HL-60 (cell line): ENCODE measurements around the gene TMEM134.
"Not testable (repeated sequence)": the region's sequence is repeated elsewhere in the genome, so short reads cannot be mapped to it uniquely, and the experiment has no call there.

ENCODE experiments used
- DNase-seq, 2 experiments: peaks; one replicate each; pipeline ENCODE4 v3.0.0-alpha.2; 2010 to 2020; ENCODE audit warnings: low read depth in 1 of 2, low spot score in 1 of 2
- H3K27ac ChIP-seq: fragments of 250-450 bp; sonication (Bioruptor Pico); replicated peaks from 2 replicates; pipeline ENCODE4 v1.5.1; 2020; ENCODE audit warnings: mild to moderate bottlenecking, moderate library complexity
- H3K27me3 ChIP-seq: fragments of 250-450 bp; sonication (Bioruptor Pico); 2 replicates; pipeline ENCODE4 v1.5.1; 2021; ENCODE audit warnings: mild to moderate bottlenecking, moderate library complexity; ENCODE audit not compliant: insufficient read depth, poor library complexity, severe bottlenecking
- H3K4me3 ChIP-seq: replicated peaks from 2 replicates; pipeline ENCODE4 v1.5.1; 2011; ENCODE audit warnings: mild to moderate bottlenecking, control low read depth, low read length; ENCODE audit not compliant: insufficient read depth
- GABPA ChIP-seq: IDR thresholded peaks from 2 replicates; pipeline ENCODE4 v1.6.1; 2012; ENCODE audit warnings: low read depth
- POLR2AphosphoS5 ChIP-seq: IDR thresholded peaks from 2 replicates; pipeline ENCODE4 v1.6.1; 2012; ENCODE audit warnings: low read depth
- SPI1 ChIP-seq: IDR thresholded peaks from 2 replicates; pipeline ENCODE4 v1.6.1; 2012; ENCODE audit warnings: low read depth, mild to moderate bottlenecking, borderline replicate concordance
- TF ChIP-seq, protein P1 (sequence below): IDR thresholded peaks from one replicate; pipeline ENCODE4 v1.5.1; 2011; ENCODE audit warnings: low read length, control low read depth, inconsistent platforms; ENCODE audit not compliant: insufficient read depth
- TF ChIP-seq, protein P2 (sequence below): IDR thresholded peaks from 2 replicates; pipeline ENCODE4 v1.6.1; 2012; ENCODE audit warnings: low read depth; ENCODE audit not compliant: insufficient replicate concordance

TMEM134 gene

DNA sequence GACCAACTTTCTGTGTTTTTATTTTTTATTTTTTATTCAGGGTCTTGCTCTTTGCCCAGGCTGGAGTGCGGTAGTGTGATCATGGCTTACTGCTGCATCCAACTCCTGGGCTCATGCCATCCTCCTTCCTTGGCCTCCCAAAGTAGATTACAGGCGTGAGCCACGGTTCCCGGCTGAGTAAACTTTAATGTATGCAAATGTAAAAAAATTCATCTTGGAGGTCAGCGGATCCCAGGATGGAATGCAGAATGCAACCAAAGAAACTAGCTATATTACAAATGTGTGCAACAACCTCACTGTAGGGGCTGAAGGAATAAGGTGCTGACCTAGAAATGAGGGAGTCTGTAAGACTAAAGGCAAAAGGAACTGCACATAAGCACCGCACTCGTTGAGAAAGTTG is 45.1 kb upstream of the TMEM134 start:
- DNase-seq: no peak
- Histone ChIP-seq H3K27ac (no peak overlapping the region), H3K4me3 (no peak overlapping the region), H3K27me3 (no peaks in the 10 kb centered on the region)
- no peak for TF ChIP-seq GABPA
- TF ChIP-seq SPI1: no peak
- TF ChIP-seq POLR2AphosphoS5: no peak
- TF ChIP-seq, protein P1, sequence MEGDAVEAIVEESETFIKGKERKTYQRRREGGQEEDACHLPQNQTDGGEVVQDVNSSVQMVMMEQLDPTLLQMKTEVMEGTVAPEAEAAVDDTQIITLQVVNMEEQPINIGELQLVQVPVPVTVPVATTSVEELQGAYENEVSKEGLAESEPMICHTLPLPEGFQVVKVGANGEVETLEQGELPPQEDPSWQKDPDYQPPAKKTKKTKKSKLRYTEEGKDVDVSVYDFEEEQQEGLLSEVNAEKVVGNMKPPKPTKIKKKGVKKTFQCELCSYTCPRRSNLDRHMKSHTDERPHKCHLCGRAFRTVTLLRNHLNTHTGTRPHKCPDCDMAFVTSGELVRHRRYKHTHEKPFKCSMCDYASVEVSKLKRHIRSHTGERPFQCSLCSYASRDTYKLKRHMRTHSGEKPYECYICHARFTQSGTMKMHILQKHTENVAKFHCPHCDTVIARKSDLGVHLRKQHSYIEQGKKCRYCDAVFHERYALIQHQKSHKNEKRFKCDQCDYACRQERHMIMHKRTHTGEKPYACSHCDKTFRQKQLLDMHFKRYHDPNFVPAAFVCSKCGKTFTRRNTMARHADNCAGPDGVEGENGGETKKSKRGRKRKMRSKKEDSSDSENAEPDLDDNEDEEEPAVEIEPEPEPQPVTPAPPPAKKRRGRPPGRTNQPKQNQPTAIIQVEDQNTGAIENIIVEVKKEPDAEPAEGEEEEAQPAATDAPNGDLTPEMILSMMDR: no peak
- TF ChIP-seq, protein P2, sequence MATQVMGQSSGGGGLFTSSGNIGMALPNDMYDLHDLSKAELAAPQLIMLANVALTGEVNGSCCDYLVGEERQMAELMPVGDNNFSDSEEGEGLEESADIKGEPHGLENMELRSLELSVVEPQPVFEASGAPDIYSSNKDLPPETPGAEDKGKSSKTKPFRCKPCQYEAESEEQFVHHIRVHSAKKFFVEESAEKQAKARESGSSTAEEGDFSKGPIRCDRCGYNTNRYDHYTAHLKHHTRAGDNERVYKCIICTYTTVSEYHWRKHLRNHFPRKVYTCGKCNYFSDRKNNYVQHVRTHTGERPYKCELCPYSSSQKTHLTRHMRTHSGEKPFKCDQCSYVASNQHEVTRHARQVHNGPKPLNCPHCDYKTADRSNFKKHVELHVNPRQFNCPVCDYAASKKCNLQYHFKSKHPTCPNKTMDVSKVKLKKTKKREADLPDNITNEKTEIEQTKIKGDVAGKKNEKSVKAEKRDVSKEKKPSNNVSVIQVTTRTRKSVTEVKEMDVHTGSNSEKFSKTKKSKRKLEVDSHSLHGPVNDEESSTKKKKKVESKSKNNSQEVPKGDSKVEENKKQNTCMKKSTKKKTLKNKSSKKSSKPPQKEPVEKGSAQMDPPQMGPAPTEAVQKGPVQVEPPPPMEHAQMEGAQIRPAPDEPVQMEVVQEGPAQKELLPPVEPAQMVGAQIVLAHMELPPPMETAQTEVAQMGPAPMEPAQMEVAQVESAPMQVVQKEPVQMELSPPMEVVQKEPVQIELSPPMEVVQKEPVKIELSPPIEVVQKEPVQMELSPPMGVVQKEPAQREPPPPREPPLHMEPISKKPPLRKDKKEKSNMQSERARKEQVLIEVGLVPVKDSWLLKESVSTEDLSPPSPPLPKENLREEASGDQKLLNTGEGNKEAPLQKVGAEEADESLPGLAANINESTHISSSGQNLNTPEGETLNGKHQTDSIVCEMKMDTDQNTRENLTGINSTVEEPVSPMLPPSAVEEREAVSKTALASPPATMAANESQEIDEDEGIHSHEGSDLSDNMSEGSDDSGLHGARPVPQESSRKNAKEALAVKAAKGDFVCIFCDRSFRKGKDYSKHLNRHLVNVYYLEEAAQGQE: no peak

DNA sequence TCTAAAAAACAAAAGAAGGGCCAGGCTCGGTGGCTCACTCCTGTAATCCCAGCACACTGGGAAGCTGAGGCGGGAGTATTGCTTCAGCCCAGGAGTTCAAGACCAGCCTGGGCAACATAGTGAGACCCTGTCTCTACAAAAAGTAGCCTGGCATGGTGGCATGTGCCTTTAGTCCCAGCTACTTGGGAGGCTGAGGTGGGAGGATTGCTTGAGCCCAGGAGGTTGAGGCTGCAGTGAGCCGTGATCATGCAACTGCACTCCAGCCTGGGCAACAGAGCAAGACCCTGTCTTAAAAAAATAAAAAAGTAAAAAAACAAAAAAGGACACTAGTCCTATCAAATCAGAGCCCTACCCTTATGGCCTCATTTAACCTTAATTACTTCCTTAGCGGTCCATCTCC is 42.5 kb upstream of the TMEM134 start:
- DNase-seq, H3K27ac ChIP-seq, H3K27me3 ChIP-seq, H3K4me3 ChIP-seq: not testable (repeated sequence)

DNA sequence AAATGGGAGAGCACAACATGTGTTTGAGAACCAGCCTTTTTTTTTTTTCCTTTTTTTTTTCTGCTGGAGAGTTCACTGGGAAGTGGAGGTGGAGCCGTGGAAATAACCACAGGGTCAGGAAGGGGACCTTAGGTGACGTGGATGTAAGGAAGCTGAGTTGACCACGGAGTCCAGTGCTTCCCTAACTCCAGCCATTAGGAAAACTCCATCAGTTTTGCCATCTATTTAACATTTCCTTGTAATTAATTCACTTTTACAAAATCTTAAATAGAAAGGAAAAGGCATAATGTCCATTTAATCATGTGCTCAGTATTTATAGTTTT is 40.9 kb upstream of the TMEM134 start:
- Histone ChIP-seq H3K27me3 (no peaks in the 10 kb centered on the region), H3K27ac (no peak overlapping the region)
- DNase-seq: no peak

DNA sequence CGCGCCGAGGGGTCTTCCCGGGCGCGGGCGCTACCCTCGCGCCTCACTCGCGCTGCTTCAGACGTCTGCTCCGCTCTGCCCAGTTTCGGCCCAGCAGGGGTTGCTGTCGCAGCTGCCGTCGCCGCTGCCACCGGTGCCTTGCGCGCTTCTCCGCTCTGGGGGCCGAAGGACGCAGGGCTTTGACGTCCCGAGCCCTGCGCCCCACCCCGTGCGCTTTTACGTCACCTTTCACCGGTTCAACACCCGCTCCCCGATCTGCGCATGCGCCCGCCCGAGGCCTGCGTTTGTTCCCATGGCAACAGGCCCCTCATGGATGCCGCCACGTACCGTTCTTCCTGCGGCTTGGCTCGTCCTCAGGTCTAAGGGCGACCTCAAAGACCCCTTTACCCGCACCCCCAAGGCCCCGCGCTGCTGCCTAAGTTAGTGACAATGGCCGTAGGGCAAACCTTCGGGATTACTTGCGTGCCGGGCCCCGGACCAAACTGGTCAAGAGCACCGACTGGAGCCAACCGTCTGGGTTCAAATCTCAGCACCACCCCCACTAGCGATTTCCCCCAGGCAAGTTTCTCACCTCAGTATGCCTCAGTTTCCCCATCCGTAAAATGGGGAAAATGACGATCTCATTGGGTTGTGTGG is 39.6 kb upstream of the TMEM134 start:
- TF ChIP-seq SPI1 (no peak), POLR2AphosphoS5 (peak; percentile 50)
- TF ChIP-seq, protein P2: no peak
- peak; percentile 92 to 96 for DNase-seq
- Histone ChIP-seq H3K4me3 (peak overlapping the region; percentile 65), H3K27me3 (no peaks in the 10 kb centered on the region), H3K27ac (peak overlapping the region; percentile 94)

More for the DNA sequence above, 40.9 kb upstream of the TMEM134 start:
- H3K4me3 ChIP-seq: no peak overlapping the region
- TF ChIP-seq GABPA: no peak
- no peak for TF ChIP-seq POLR2AphosphoS5
- TF ChIP-seq, protein P1: no peak
- no peak for TF ChIP-seq SPI1

DNA sequence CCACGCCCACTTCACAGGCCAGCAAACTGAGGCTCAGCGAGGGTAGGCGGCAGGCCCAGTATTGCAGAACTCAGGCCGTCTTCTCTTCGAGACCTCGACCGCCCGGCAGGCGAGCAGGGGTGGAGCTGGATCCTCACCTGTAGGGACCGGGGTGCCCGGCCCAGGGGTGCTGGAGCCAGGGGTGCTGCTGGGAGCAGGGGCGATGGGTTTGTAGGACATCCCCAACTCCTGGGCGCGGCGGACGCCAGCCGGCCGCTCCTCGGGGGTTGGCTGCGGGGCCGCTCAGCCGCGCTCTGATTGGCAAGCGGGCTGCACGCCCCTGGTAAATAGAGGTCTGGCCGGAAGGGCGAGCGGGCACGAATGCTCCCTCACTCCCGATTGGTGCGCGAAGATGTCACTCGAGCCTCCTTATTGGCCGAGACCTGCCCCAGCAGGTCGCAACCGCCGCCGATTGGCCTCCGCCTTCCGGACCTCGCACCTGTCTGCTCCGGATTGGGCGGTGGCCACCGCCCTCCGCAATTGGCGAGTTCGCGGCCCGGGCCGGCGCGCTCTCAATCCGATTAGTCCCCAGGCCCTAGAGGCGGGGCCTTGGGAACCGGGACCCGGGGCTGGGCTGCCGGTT is 38.9 kb upstream of the TMEM134 start, which contains the start of gene CDK2AP2:
TSS of gene CDK2AP2 (minus strand) at position 299 of the 622 bp plus-strand sequence. CDS start at position 219, 80 bp downstream.
- Histone ChIP-seq H3K4me3 (peak within 1 kb of the TSS; percentile 65), H3K27me3 (no peaks in the 10 kb centered on the region), H3K27ac (peak within 1 kb of the TSS; percentile 94)
- TF ChIP-seq, protein P2: no peak
- TF ChIP-seq POLR2AphosphoS5 (no peak; the same call in 1 of the 2 replicates), SPI1 (no peak), GABPA (peak; percentile 47; the same call in 1 of the 2 replicates)
- TF ChIP-seq, protein P1: no peak
- peak; percentile 99 to 100 for DNase-seq
